Measurements from ENCODE around the gene DOCK3.
"Not testable (repeated sequence)": the region's sequence is repeated elsewhere in the genome, so short reads cannot be mapped to it uniquely, and the experiment has no call there.

Gene DOCK3

DNA sequence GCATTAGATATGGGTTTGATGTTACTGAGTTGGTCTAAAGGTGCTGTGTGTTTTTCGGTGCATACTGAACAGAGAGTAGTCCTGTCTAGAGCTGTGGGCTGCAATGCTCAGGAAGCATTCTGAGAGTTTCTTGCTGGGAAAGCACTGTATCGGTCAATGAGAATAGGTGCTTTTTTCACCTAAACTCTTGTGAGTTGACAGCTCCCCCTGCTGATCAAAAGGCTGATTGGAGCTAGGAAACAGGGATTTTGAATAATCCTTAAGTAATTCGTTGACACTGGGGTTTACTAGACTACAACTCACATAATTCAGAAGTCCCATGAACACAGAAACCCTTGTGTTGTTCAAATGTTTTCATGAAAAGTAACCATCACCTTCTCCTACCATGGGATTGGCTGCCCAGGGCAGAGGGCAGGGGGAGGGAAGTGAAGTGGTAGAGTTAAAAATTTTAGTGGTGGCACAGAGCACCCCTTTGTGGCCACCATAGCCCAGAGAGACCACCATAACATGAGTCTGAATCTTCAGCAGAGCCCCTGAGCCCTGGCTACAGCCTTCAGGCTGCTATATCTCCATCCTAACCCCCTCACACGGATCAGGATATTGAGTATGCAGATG, 697.3 kb downstream of the DOCK3 start:
- peak; percentile 81 for DNase-seq (ENCODE audit: low spot score)

DNA sequence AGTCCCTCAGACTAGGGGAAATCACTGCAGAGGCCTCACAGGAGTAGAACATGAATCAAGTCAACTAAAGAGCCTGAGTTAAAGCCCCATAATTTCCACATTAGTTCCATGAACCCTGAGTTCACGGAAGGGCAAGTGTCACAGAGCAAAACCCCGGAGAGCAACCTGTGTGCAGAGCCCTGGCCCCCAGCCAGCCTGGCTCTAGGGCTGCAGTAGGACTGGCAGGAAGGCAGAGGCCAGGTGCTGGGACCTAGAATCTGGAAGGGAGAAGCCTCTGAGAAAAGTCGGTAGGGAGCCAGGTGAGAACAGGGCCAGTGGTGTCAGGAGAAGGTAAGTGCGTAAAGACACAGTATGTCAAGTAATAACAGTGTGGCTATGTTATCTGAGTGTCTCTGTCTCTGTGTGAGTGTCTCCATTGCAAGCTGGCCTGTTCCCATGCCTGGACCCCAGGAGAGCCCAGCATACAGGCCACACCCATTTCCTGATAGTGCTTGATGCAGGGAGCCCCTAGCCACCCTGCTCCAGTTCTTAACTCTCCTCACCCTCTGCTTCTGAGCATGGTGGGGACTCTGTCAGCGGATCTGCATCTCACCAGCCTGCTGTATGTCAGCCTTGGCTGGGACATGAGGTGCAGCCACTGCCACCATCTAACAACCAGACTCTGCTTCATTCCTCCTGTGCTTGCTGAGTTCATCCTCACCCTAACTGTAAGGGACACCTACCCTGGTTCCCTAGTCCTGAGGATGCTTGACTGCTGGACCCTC, 699.1 kb downstream of the DOCK3 start:
- no peak for DNase-seq (ENCODE audit: low spot score)

DNA sequence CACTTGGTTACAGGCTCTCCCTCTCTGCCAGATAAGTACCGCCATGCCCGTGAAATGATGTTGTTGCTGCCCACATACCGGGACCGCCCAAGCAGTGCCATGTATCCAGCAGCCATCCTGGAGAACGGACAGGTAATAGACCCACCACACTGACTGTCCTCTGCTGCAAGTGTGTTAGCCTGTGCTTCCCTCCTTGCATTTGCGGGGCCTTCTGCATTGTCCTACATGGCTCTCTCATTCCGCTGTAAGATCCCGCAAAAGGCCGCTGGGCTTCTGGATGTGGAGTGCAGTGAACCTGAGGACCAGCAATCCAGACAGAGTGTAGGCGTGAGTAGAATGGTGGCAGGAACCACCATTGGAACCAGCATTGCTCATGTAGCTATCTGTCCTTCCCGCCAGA, 699.7 kb downstream of the DOCK3 start:
- no peak for DNase-seq (ENCODE audit: low spot score)

DNA sequence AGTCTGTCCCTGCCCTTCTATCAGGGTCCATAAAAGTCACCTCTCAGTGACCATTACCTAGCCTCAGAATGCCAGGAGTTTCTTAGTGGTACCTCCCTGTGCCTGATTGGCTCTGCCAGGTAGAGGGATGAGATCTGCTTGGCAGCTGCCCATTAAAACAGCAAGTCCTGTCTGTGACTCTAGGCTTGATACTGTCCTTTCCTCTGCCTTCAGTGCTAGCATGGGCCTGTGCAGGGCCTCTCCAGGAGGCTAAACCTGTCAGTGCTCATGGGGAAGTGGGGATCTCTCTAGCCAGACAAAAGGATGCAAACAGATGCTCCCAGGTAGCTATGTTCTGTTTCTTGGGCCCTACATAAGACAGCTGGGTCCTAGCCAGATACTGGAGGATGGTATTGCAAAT, 700.4 kb downstream of the DOCK3 start:
- no peak for DNase-seq (ENCODE audit: low spot score)

DNA sequence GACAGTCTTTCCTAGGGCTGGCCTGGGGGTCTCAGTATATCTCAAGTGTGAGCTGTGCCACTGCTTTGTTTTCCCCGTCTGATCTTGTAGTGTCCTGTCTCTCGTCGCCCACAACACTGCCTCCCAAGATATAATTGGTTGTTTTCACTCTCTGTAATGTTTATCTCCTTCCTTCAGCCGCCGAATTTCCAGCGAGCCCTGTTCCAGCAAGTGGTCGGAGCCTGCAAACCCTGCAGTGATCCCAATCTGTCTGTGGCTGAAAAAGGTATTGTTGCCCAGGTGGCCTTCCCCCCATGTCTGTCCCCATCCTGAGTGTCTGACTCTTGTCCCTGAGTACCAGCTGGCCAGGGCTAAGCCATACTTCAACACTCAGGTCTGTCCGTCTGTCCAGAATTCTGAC, 700.8 kb downstream of the DOCK3 start:
- DNase-seq (ENCODE audit: low spot score) = no peak

DNA sequence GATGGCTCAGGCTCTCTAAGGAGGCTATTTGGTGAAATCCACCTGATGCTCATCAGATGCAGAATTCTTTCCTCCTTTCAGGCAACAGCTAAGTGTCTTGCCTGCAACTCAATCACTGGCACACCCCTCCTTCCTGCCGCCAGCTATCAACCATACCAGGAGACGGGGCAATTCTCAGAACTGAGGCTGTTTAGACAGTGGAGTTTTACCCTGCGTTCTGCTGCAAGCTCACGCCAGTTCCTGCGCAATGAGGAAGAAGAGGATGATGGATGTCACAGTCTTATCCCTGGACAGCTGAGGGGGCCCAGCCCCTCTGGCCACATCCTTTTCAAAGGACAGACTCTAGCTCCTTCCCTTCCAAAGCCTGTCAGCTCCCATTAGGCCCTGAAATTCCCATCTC, 703.3 kb downstream of the DOCK3 start:
- no peak for DNase-seq (ENCODE audit: low spot score)

DNA sequence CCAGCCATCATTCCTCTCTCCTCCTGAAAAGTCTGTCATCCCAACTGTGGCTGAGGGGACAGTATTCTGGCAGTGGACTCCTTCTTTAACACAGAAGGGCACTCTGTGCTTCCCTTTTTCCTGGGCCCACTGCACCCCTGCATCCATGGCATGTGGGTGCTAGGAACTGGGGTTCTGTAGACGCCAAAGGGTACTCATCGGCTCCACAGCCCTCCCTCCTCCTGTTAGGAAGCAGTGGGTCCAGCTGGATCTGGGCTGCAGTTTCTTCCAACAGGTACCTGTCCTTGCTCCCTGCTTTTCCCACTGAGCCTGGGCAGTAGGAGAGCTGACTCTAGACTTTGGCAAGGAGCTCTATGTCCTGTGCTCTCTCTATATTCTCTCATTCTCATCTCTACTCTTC, 704.0 kb downstream of the DOCK3 start:
- no peak for DNase-seq (ENCODE audit: low spot score)

DNA sequence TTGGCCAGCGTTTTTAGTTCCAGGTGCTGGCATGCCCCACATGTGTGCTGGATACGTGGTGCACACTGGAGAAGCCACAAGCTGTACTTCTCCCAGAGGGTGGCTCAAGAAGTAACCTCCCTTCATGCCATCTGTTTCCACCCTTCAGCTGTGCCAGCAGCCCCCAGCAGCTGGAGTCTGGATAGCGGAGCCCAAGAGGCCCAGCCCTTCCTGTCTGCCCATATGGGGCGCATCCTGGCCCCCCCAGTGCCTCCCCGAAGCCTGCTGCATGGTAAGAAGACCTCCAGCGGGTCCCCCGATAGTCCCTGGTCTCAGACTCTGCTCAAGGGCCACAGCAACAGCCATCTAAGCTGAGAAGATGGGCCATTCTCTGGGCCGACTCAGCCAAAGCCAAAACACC, 704.6 kb downstream of the DOCK3 start:
- DNase-seq (ENCODE audit: low spot score) = no peak

DNA sequence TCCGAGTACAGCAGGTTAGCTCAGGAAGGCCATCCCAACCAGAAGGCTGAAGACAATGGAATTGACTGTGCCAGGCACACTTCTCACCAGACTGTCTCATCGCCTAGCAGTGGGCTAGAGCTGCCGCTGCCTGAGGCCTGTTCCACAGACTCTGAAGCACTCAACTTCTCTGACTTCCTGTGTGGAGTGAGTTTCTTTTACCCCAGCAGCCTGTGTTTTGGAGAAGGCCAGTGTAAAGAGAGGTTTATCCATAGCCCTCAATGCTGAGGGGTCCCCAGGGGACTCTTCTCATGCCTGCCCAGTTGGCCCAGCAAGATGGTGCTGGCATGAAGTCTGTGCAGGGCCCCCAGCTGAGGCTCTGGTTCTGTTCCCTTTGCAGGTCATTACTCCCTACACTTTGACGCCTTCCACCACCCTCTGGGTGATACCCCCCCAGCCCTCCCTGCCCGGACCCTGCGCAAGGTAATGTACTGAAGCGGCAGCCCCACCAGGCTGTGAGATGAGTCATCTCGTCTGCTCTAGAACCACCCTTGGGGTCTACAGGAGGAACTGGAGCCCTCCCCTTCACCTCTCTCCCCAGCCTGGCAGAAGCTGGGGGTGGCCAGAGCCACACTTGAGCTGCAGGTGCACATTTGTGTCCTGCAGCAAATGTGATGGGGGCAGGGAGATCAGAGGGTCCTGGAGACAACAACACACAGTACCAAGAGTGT, 705.2 kb downstream of the DOCK3 start:
- no peak for DNase-seq (ENCODE audit: low spot score)

DNA sequence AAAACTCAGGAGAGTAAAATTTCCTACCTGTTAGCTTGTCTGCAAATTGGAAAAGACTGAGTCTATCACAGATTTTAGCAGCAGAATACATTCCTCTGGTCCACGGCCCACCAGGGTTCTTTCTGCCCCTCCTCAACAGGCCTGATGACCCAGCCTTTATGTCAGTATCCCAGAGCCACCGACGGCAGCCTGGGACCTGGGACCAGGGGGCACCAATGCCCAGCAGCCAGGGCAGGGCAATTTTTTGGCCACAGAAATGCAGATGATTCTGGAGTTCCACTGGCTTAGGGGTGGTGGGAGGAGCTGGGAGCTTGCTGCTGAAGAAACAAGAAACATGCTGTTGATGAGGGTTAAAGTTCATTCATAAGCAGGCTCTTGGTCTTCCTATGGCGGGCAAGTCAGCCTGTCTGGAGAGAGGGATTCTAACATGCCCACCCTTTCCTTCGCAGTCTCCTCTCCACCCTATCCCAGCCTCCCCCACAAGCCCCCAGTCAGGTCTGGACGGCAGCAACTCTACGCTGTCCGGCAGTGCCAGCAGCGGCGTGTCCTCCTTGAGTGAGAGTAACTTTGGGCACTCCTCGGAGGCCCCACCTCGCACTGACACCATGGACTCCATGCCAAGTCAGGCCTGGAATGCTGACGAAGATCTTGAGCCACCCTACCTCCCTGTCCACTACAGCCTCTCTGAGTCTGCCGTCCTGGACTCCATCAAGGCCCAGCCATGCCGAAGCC, 706.0 kb downstream of the DOCK3 start:
- DNase-seq (ENCODE audit: low spot score) = no peak

DNA sequence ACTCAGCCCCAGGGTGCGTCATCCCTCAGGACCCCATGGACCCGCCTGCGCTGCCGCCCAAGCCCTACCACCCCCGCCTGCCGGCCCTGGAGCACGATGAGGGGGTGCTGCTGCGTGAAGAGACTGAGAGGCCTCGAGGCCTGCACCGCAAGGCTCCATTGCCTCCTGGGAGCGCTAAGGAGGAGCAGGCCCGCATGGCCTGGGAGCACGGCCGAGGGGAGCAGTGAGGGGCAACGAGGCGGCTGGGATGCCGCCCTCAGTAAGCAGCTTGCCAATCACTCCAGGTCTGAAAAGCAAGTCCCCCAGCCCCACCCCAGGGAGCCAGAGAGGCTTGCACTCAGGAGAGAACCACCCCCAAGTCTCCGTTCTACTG, 706.6 kb downstream of the DOCK3 start:
- DNase-seq (ENCODE audit: low spot score) = no peak

DNA sequence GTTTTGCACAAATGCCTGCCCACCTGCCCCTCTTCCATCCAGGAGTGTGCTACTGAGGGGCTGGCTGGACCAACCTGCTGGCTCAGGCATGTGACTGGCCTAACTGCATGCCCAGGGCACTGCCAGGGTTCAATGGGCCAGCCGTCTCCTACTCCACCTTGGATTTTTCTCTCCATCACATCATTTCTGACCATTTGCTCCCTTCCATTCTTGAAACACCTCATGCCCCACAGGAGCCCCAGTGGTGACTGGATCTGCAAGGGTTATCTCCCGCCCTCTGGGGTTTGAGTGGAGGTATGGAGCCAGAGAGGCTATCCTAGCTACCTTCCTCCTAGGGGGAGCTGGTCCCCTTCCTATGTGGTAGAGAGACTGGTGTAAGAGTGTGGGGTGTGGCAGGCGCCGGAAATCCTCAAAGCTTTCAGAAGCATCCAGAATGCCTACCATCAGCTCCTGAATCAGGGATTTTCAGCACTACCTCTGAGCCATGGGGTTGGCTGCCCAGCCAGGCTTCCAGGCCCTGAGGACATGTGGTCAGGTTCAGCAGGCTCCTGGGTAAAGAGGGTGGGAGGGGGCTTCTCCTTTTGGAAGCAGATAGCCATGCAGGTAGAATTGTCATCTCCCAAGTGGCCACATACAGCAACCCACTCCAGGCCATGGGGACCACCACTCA, 707.5 kb downstream of the DOCK3 start:
- DNase-seq (ENCODE audit: low spot score) = no peak

DNA sequence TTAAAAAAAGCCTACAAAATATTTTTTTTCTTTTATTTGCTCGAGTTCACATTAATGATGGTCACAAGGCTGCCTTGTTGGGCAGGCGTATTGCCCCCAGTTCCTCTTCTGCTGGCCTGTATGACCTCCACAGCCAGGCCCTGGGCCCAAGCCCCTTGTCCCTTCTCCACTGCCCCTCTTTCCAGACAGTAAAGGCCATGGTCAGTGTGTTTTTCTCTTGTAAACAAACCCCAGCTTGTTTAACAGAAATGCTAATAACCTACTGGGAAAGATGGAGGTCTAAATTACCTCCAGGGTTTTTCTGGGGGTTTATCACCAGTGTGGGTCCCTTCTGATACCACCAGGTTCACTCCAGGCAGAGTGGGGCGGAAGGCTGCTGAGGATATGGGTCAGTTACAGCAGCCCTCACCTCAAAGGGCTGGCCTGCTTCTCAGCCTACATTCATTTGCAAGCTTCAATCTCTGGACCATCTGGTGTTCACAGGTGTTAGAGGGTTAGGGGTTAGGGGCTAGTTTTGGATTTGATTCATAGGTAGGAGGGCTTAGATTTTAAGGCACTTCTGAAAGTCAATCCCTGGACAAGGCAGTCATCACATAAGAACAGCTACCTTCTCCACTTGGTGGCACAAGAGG, 708.3 kb downstream of the DOCK3 start:
- DNase-seq (ENCODE audit: low spot score) = no peak

DNA sequence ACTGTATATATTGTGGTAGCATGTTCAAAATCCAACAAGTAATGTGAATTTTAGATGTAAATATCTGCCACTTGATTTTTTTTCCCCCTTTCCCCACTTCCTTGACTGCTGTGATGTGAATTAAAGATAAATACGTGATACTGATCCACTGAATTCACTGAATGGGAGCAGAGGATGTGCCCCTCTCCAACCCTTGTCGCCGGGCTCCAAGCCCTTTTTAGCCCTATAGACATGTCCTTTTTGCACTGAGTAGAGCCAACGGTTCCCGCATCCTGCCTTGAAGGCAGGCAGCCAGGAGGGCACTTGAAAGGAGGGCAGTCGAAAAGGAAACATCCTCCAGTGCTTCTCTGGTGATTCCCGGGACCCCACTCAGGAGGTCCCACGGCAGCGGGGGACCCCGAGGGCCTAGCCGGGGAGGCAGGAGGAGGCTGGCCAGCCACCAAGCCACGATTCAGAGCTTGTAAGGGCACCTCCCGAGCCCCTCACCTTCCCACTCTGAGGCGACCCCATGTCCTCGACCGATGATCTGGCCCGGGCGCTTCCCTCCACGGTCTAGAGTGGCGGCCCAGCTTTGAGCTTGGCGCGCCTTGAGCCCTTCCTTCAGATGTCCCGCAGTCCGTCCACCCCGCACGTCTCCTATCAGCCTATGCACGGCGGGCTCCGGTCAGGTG, 709.5 kb downstream of the DOCK3 start:
- DNase-seq (ENCODE audit: low spot score) = peak; percentile 63

DNA sequence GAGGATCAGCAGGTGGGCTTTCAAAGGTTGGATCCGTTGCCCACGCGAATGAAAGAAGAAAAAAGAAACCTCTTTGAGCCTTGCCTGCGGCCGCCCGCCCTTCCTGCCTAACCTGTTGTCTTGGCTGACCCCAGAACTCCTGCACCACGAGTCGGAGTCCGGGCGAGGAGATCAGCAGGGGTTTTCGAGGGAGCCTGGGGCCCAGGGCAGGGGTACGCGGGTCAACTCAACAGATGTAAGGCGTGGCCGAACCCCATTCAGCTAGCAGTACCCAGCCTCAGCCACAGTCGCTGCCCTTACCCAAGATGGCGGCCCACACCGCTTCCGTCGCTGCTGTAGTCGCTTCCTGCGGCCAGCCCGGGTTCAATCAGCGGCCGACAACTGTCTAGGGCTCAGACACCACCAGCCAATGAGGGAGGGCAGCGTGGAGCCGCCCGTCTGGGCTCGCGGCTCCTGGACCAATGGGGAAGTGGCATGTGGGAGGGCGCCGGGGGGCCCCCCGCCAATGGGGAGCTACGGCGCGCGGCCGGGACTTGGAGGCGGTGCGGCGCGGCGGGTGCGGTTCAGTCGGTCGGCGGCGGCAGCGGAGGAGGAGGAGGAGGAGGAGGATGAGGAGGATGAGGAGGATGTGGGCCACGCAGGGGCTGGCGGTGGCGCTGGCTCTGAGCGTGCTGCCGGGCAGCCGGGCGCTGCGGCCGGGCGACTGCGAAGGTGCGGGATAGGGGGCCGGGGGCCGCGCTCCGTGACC, 710.2 kb downstream of the DOCK3 start, which contains the start of gene MANF:
Gene MANF, plus strand, starts transcription at position 566 of the 748 bp plus-strand sequence. Its CDS starts 52 bp downstream, at position 618.
- DNase-seq (ENCODE audit: low spot score) = peak; percentile 100

DNA sequence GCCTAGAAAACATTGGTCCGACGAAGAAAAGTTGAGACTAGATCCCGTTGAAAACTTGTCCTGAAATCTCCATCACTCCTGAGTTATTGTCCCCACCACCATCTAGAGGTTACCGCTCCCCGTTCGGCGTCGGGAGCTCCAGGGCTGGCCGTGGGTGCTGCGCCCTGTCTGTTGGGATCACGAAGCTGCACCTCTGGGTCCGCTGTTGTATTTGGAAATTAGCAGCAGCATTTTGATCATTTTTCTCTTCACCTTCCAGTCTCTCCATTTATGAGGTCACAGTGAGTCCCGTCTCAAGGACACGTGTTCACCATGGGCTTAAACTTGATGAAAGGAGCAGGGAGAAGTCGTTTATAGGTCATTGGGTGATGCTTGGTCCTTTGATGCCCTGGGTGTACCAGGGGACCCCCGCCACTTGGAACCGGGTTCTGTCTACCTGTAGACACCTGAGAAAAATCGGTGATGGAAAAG, 710.9 kb downstream of the DOCK3 start:
- DNase-seq (ENCODE audit: low spot score) = peak; percentile 33

DNA sequence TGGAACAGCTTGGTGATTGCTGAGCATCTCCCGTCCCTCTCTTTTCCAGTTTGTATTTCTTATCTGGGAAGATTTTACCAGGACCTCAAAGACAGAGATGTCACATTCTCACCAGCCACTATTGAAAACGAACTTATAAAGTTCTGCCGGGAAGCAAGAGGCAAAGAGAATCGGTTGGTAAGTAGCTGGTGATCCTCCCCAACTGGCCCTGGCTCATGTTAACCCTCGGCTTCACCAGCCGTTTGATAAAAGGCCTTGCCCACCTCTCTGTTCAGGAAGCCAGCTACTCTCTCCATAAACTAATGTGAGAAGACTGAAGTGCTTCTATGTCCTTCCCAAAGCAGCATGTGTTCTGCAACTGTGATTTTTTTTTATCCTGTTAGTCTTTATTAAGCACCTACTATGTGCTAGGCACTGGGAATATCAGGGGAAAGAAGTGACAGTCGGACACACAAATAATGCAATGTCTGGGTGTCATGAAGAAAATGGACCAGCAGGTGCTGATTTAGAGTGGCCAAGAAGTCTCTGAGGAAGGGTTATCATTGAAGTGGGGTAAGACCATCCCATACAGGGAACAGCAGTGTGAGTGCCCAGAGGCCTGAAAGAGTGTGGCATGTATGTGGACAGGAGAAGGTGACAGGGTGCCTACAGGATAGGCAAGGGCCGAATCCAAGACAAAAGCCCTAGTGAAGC, 711.6 kb downstream of the DOCK3 start:
- DNase-seq (ENCODE audit: low spot score) = no peak

DNA sequence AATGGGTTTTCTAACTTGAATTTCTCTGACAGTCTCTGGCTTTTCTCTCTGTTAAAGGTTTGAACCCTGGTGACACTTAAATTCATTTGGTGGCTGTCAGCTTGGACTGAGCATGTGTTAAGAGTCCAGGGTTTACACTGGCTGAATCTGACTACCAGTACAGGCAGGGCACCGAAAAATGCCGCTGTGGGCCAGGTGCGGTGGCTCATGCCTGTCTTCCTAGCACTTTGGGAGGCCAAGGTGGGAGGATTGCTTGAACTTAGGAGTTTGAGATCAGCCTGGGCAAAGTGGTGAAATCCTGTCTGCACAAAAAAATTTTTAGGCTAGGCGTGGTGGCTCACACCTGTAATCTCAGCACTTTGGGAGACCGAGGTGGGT, 712.1 kb downstream of the DOCK3 start:
- no peak for DNase-seq (ENCODE audit: low spot score)

DNA sequence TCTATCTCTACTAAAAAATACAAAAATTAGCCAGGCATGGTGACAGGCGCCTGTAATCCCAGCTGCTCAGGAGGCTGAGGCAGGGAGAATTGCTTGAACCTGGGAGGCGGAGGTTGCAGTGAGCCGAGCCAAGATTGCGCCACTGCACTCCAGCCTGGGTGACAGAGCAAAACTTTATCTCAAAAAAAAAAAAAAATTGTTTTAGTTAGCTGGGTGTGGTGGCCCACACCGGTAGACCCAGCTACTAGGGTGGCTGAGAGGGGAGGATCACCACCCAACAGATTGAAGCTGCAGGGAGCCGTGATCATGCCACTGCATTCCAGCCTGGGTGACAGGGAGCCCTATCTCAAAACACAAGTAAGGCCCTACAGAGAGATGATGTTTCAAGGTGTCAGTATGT, 712.6 kb downstream of the DOCK3 start:
- not testable (repeated sequence) for DNase-seq (ENCODE audit: low spot score)
